ENCODE data around the gene CTLA4.
A peak's percentile ranks its signal among the peaks of the same experiment; 100 is the strongest.

Gene CTLA4

DNA sequence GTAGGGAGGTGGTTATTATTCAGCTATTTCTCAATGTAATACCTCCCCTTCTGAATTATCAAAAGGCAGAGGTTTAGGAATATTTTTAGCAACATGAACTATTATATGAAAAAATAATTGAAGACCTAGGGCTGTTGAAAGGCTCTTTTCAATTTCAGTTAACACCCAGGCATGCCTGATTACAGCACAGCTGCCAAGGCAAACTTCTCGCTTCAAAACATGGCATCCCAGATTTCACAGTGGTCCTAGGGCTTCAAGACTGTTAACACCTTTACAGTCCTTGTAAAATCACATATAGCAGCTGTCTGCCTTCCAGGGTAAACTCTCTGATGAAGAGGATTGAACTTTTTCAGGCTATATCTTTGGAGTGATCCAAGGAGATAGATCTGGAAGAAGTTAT lies 23.2 kb downstream of the CTLA4 start:
- no peak for DNase-seq

GRCh38 chr2:203891474-203891873 lies 23.9 kb downstream of the CTLA4 start:
- no peak for DNase-seq

GRCh38 chr2:203892207-203892606 lies 24.6 kb downstream of the CTLA4 start:
- no peak for DNase-seq

DNA sequence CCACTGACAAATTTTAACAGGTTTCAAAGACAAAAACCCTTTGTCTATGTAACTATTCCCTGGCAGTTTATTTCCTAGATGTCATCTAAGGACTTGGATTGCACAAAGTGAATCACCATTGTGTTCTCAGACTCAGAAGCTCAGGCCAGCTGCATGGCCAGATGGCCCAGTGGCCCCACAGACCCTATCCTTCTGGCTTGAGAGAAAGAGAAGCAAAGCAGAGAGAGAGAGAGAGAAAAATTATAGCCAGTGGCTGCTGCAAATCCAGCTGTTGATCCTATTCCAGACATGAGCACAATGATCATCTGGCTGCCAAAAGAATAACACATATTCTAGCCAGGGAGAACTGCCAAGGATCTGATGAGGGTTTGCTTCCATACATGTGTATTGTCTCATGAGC lies 25.8 kb downstream of the CTLA4 start:
- DNase-seq, result peak in 46 of 58 donors; percentile 6 to 81 (median 46)

GRCh38 chr2:203893840-203894239 lies 26.3 kb downstream of the CTLA4 start:
- no peak for DNase-seq

GRCh38 chr2:203894262-203894661 lies 26.7 kb downstream of the CTLA4 start:
- DNase-seq, result no peak

GRCh38 chr2:203897544-203897943 lies 30.0 kb downstream of the CTLA4 start:
- DNase-seq, result no peak

DNA sequence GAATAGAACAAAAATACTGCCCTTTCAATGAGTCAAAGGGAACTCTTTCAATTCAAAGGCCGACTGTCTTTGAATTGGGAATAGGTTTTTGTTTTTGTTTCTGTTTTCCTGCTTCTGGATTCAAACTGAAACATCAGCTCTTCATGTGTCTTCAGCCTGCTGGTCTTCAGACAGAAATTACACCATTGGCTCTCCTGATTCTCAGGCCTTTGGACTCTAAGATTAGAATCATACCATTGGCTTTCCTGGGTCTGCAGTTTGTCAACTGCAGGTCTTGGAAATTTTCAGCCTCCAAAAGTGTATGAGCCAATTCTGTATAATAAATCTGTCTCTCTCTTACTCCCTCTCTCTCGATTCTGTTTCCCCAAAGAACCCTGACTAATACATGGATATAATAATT lies 31.1 kb downstream of the CTLA4 start:
- no peak for DNase-seq

DNA sequence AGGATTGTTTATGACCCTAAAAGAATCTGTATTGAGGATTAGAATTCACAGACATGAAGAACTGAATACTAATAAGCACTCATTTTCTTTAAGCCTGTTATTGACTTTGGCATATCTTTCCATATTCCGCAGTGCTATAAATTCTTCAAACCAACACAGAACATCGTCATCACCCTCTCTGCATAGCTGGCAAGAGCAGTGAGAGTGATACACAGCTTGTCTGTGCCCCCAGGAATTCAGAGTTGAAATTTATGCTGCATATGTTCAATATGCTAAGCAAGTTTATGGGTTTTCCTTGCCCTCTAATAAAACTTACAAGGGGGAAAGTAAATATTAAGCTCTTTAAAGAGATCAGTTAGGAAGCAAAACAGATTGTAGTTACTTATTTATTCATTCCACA lies 32.7 kb downstream of the CTLA4 start:
- DNase-seq, result peak in 1 of 58 donors; percentile 44

DNA sequence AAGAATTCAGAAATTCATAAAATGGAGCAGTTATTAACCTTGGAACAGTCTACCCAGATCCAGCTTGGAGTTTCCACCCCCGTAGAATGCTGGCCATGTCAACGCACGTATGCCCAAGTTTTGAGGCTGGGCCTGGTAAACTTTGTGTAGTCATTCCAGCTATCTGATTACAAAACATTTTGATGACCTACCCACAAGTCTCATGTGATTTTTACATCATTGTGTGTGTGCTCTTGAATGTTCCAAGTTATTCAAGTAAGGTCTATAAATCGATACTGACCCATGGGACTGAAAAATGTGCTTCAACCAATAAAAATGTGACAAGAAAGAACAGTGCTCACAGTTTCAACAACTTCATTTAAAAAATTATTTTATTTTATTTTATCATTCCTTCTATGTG lies 36.5 kb downstream of the CTLA4 start:
- DNase-seq, result no peak

GRCh38 chr2:203905656-203906055 lies 38.1 kb downstream of the CTLA4 start:
- no peak for DNase-seq

GRCh38 chr2:203908066-203908796 lies 40.7 kb downstream of the CTLA4 start:
- DNase-seq, result peak in 2 of 58 donors; percentile 8 to 35

GRCh38 chr2:203908797-203909185 lies 41.2 kb downstream of the CTLA4 start:
- DNase-seq, result no peak

GRCh38 chr2:203909261-203909967 lies 41.8 kb downstream of the CTLA4 start:
- DNase-seq, result peak in 17 of 58 donors; percentile 6 to 60 (median 38)

- DNase-seq, result peak in 1 of 58 donors; percentile 38
These were observed 42.4 kb downstream of the CTLA4 start for GRCh38 chr2:203909974-203910373.

- DNase-seq, result no peak
These were observed 46.4 kb downstream of the CTLA4 start for GRCh38 chr2:203913947-203914346.

- DNase-seq, result no peak
These were observed 47.1 kb downstream of the CTLA4 start for GRCh38 chr2:203914546-203915182.

GRCh38 chr2:203915256-203915655 lies 47.7 kb downstream of the CTLA4 start:
- no peak for DNase-seq

DNA sequence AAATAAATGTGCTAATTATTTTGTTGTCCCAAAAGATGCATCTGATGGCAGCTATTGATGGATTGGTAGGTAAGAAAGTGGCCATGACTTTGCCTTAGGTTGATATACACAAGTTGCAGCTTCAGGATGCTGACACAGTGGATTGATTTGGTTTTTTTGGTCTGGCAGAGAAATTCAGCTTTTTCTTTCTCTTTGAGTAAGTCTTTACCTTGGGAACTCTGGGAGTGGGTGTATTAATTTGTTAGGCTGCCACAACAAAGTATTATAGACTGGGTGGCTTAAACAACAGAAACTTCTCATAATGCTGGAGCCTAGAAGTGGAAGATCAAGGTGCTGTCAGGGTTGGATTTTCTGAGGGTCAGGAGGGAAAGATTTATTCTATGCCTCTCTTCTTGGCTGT lies 49.2 kb downstream of the CTLA4 start:
- DNase-seq, result no peak

- no peak for DNase-seq
These were observed 50.7 kb downstream of the CTLA4 start for GRCh38 chr2:203918264-203918663.

GRCh38 chr2:203918839-203919238 lies 51.3 kb downstream of the CTLA4 start:
- no peak for DNase-seq

Measured in anterior cingulate cortex (tissue), 58 donors.